Testis (tissue), 3 donors: ENCODE results near the gene GRIK1. TPM values are rescaled to one million over a fixed set of nuclear protein-coding genes. Genes with fewer than 3 reads are reported as not detected.

ENCODE experiments used
- DNase-seq: peaks from one replicate; pipeline ENCODE4 v3.0.0-alpha.2; 2019
- H3K27ac ChIP-seq, 2 donors: fragments of 200-600 bp; sonication (generic); one replicate each; pipeline ENCODE4 v1.5.1; 2019
- H3K27me3 ChIP-seq: fragments of 200-600 bp; sonication (generic); one replicate; pipeline ENCODE4 v1.5.1; 2019
- H3K36me3 ChIP-seq: fragments of 200-600 bp; sonication (generic); one replicate; pipeline ENCODE4 v1.5.1; 2017; ENCODE audit warnings: low read depth; ENCODE audit errors: missing control alignments
- H3K4me1 ChIP-seq: fragments of 200-600 bp; sonication (generic); one replicate; pipeline ENCODE4 v1.5.1; 2019
- H3K4me3 ChIP-seq, 2 donors: fragments of 200-600 bp; sonication (generic); one replicate each; pipeline ENCODE4 v1.5.1; 2017 to 2019
- H3K9me3 ChIP-seq: fragments of 200-600 bp; sonication (generic); one replicate; pipeline ENCODE4 v1.5.1; 2017
- CTCF ChIP-seq, 3 experiments: fragments of 450-650 bp in 2 of 3; fragments of 200-600 bp in 1 of 3; sonication (generic) in 1 of 3; IDR thresholded peaks; one replicate each; pipeline ENCODE4 v1.5.1; 2016 to 2019; ENCODE audit warnings: antibody characterized with exemption in 3 of 3, mild to moderate bottlenecking in 2 of 3, moderate library complexity in 1 of 3
- POLR2A ChIP-seq: fragments of 450-650 bp; IDR thresholded peaks from one replicate; pipeline ENCODE4 v1.6.1; 2017; ENCODE audit warnings: antibody characterized with exemption, mild to moderate bottlenecking, moderate library complexity
- WGBS, 2 donors: methylation state at CpG; one replicate each; pipeline ENCODE4 v1.1.5; 2018; 5-methylcytosine and 5-hydroxymethylcytosine counted together
- intact Hi-C: fragments of 100-400 bp; cut with DNase I; formaldehyde crosslinking; loops from one replicate; pipeline ENCODE4 v1.15.1; 2023; ENCODE audit warnings: low total_unique reads
- polyA plus RNA-seq: library from polyadenylated mRNA; stranded (reverse); fragments of 350-450 nt; fragmentation: Illumina TruSeq; extraction: RNeasy Lipid Tissue Mini Kit (QIAGEN cat#74804); gene quantifications from one replicate; pipeline ENCODE4 v1.2.3, GENCODE V29; 2014; ENCODE audit warnings: low read depth, low replicate concordance; ENCODE audit not compliant: insufficient read depth
- total RNA-seq, 2 donors: library from RNA; depleted of rRNA; stranded (reverse); fragments of >200 nt; gene quantifications; one replicate each; pipeline ENCODE4 v1.2.3, GENCODE V29; 2016

GRIK1 gene
- total and polyA plus RNA-seq, 3 donors from 2014 or later = 0.08 to 0.25 (median 0.20) TPM

GRCh38 chr21:29953072-29953471 is 13.3 kb upstream of the GRIK1 start:
- no peak for DNase-seq
- intact Hi-C loops = no loop called here
- Histone ChIP-seq H3K36me3 (no peaks in the 10 kb centered on the region), H3K27me3 (no peaks in the 10 kb centered on the region), H3K4me1 (no peaks in the 10 kb centered on the region), H3K4me3 (no peak overlapping the region), H3K9me3 (no peaks in the 10 kb centered on the region), H3K27ac (no peak overlapping the region)
- 39 to 55% methylated on average over 4 of the region's 4 CpGs for WGBS, 2 donors
- TF ChIP-seq CTCF (IDR thresholded peaks at IDR 0.05) (no peak), POLR2A (no peak)

GRCh38 chr21:29951911-29952310 is 12.1 kb upstream of the GRIK1 start:
- DNase-seq = no peak
- no peaks in the 10 kb centered on the region for H3K4me1 ChIP-seq
- no peak for TF ChIP-seq CTCF (IDR thresholded peaks at IDR 0.05)
- TF ChIP-seq POLR2A = no peak
- no peaks in the 10 kb centered on the region for H3K36me3 ChIP-seq
- H3K27me3 ChIP-seq = no peaks in the 10 kb centered on the region
- intact Hi-C loops = no loop called here
- H3K27ac ChIP-seq = no peak overlapping the region
- no peaks in the 10 kb centered on the region for H3K9me3 ChIP-seq
- no peak overlapping the region for H3K4me3 ChIP-seq

- Histone ChIP-seq H3K27me3 (no peaks in the 10 kb centered on the region), H3K4me1 (no peaks in the 10 kb centered on the region), H3K27ac (no peak overlapping the region), H3K4me3 (no peak overlapping the region), H3K36me3 (no peaks in the 10 kb centered on the region), H3K9me3 (no peaks in the 10 kb centered on the region)
- 86 to 97% methylated on average over 1 of the region's 1 CpG for WGBS, 2 donors
- intact Hi-C loops = no loop called here
- DNase-seq = no peak
- no peak for TF ChIP-seq CTCF (IDR thresholded peaks at IDR 0.05)
- TF ChIP-seq POLR2A = no peak
Observed at GRCh38 chr21:29949991-29950390, 10.2 kb upstream of the GRIK1 start.

GRCh38 chr21:29947119-29947518 is 7.3 kb upstream of the GRIK1 start:
- Histone ChIP-seq H3K27ac (no peak overlapping the region), H3K36me3 (no peaks in the 10 kb centered on the region), H3K9me3 (no peaks in the 10 kb centered on the region), H3K4me3 (no peak overlapping the region), H3K4me1 (no peaks in the 10 kb centered on the region), H3K27me3 (no peaks in the 10 kb centered on the region)
- WGBS, 2 donors = 75 to 77% methylated on average over 9 of the region's 9 CpGs
- intact Hi-C loops = no loop called here
- no peak for DNase-seq
- TF ChIP-seq CTCF (IDR thresholded peaks at IDR 0.05) = no peak
- TF ChIP-seq POLR2A = no peak

GRCh38 chr21:29943885-29944284 is 4.1 kb upstream of the GRIK1 start:
- Histone ChIP-seq H3K36me3 (no peaks in the 10 kb centered on the region), H3K4me3 (no peak overlapping the region), H3K9me3 (no peaks in the 10 kb centered on the region), H3K4me1 (no peaks in the 10 kb centered on the region), H3K27me3 (no peaks in the 10 kb centered on the region), H3K27ac (no peak overlapping the region)
- DNase-seq = no peak
- WGBS, 2 donors = 73% methylated on average over 4 of the region's 4 CpGs
- TF ChIP-seq CTCF (IDR thresholded peaks at IDR 0.05) = no peak
- no peak for TF ChIP-seq POLR2A
- intact Hi-C loops = no loop called here
